WTC11 (cell line): ENCODE results near the gene FLT1. TPM values are rescaled to one million over a fixed set of nuclear protein-coding genes. Genes with fewer than 3 reads are reported as not detected.

Experiments used
- ATAC-seq: fragments of 200-7000 bp; cut with Tn5 transposase; 2 replicates; pipeline ENCODE4 v1.10.0; 2021; ENCODE audit warnings: mild to moderate bottlenecking, moderate library complexity
- CTCF ChIA-PET: fragments of 300-600 bp; sonication (Branson Sonifier 250); formaldehyde crosslinking; loops from one replicate; lab custom pipeline; 2021; ENCODE audit warnings: antibody characterized with exemption; lab: Charles Lee
- POLR2A ChIA-PET: fragments of 350-600 bp; sonication (Branson Sonifier 250); formaldehyde crosslinking; loops from one replicate; lab custom pipeline; 2021; ENCODE audit warnings: antibody characterized with exemption; lab: Charles Lee
- DNase-seq: peaks from one replicate; pipeline ENCODE4 v3.0.0; 2021; ENCODE audit warnings: low spot score
- H3K27ac Mint-ChIP-seq: 2 replicates; pipeline ENCODE4 v1.8.0; 2021; ENCODE audit warnings: mixed read lengths
- H3K27me3 Mint-ChIP-seq: 2 replicates; pipeline ENCODE4 v1.8.0; 2021; ENCODE audit warnings: low read depth, mild to moderate bottlenecking, moderate library complexity, mixed read lengths
- H3K36me3 Mint-ChIP-seq: 2 replicates; pipeline ENCODE4 v1.8.0; 2021; ENCODE audit warnings: mixed read lengths
- H3K4me1 Mint-ChIP-seq: 2 replicates; pipeline ENCODE4 v1.8.0; 2022; ENCODE audit warnings: mixed read lengths
- H3K4me3 Mint-ChIP-seq: 2 replicates; pipeline ENCODE4 v1.8.0; 2021; ENCODE audit warnings: mild to moderate bottlenecking, moderate library complexity, mixed read lengths
- H3K9me3 Mint-ChIP-seq: 2 replicates; pipeline ENCODE4 v1.8.0; 2021; ENCODE audit warnings: mixed read lengths
- ARID4B ChIP-seq: sonication (generic); formaldehyde crosslinking; IDR thresholded peaks from 2 replicates; pipeline ENCODE4 v1.8.0; 2023; ENCODE audit warnings: missing genetic modification reagents, mild to moderate bottlenecking, borderline replicate concordance
- CTCF ChIP-seq: fragments of 200-600 bp; IDR thresholded peaks from 2 replicates; pipeline ENCODE4 v1.8.0; 2022; ENCODE audit warnings: antibody characterized with exemption
- GABPB1 ChIP-seq: sonication (generic); formaldehyde crosslinking; IDR thresholded peaks from 2 replicates; pipeline ENCODE4 v1.8.1; 2023; ENCODE audit warnings: mild to moderate bottlenecking, missing genetic modification reagents
- GRHL2 ChIP-seq: fragments of 250-450 bp; sonication (Bioruptor Pico); IDR thresholded peaks from 2 replicates; pipeline ENCODE4 v1.8.0; 2022; ENCODE audit warnings: mild to moderate bottlenecking, moderate library complexity; ENCODE audit not compliant: insufficient replicate concordance, severe bottlenecking
- HMGXB4 ChIP-seq: sonication (generic); formaldehyde crosslinking; IDR thresholded peaks from 2 replicates; pipeline ENCODE4 v1.8.1; 2023; ENCODE audit warnings: mild to moderate bottlenecking, moderate library complexity, missing genetic modification reagents
- JAZF1 ChIP-seq: fragments of 250-450 bp; sonication (Bioruptor Pico); IDR thresholded peaks from 2 replicates; pipeline ENCODE4 v1.9.0; 2021; ENCODE audit warnings: moderate library complexity, mild to moderate bottlenecking, inconsistent platforms
- MXD4 ChIP-seq: fragments of 250-450 bp; sonication (Bioruptor Pico); IDR thresholded peaks from 2 replicates; pipeline ENCODE4 v1.8.0; 2021; ENCODE audit warnings: mild to moderate bottlenecking, moderate library complexity, borderline replicate concordance
- PRRX2 ChIP-seq: fragments of 250-450 bp; sonication (Bioruptor Pico); IDR thresholded peaks from 2 replicates; pipeline ENCODE4 v1.8.0; 2021; ENCODE audit warnings: mild to moderate bottlenecking
- TP53 ChIP-seq: sonication (generic); formaldehyde crosslinking; IDR thresholded peaks from 2 replicates; pipeline ENCODE4 v1.8.1; 2023; ENCODE audit warnings: mild to moderate bottlenecking, missing genetic modification reagents
- ZBTB21 ChIP-seq: sonication (generic); formaldehyde crosslinking; IDR thresholded peaks from 2 replicates; pipeline ENCODE4 v1.8.1; 2023; ENCODE audit warnings: mild to moderate bottlenecking, missing genetic modification reagents, borderline replicate concordance
- ZNF423 ChIP-seq: fragments of 250-450 bp; sonication (Bioruptor Pico); IDR thresholded peaks from 2 replicates; pipeline ENCODE4 v2.1.2; 2022; ENCODE audit warnings: mild to moderate bottlenecking, moderate library complexity
- total RNA-seq: library from RNA; stranded (reverse); gene quantifications from 3 replicates; pipeline ENCODE4 v1.2.3, GENCODE V29; 2021
- TF ChIP-seq, protein P1 (sequence below): sonication (generic); formaldehyde crosslinking; IDR thresholded peaks from 2 replicates; pipeline ENCODE4 v1.8.1; 2023; ENCODE audit warnings: mild to moderate bottlenecking, missing genetic modification reagents
- TF ChIP-seq, protein P2 (sequence below): fragments of 250-450 bp; sonication (Bioruptor Pico); IDR thresholded peaks from 2 replicates; pipeline ENCODE4 v1.9.0; 2021; ENCODE audit warnings: mild to moderate bottlenecking

The FLT1 gene
- total RNA-seq, 1 experiment from 2014 or later = 66.3 TPM

DNA sequence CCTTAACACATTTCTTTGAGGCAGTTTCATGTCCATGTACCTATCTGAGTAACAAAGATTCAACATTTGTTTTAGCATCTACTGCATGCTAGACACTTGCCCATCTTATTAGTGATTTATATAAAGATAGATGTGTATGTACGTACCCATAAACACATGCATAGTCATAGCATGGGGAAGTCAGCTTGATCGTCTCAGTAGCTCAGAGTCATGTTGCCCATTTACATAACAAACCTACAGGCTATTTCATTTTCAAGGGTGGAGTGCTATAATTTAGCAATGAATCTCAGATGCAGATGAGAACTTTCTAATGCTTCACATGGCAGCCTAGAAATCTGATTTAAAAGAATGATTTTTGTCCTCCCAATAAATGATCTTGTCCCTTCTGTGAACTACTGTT lies 23.5 kb downstream of the FLT1 start (continued):
- TF ChIP-seq ZNF423 (no peak), ZBTB21 (CRISPR knock-in tag) (no peak), PRRX2 (CRISPR knock-in tag) (no peak), GABPB1 (CRISPR knock-in tag) (no peak), TP53 (CRISPR knock-in tag) (no peak), ARID4B (CRISPR knock-in tag) (no peak), MXD4 (no peak), CTCF (no peak), GRHL2 (no peak), JAZF1 (CRISPR knock-in tag) (no peak)
- TF ChIP-seq, protein P1, sequence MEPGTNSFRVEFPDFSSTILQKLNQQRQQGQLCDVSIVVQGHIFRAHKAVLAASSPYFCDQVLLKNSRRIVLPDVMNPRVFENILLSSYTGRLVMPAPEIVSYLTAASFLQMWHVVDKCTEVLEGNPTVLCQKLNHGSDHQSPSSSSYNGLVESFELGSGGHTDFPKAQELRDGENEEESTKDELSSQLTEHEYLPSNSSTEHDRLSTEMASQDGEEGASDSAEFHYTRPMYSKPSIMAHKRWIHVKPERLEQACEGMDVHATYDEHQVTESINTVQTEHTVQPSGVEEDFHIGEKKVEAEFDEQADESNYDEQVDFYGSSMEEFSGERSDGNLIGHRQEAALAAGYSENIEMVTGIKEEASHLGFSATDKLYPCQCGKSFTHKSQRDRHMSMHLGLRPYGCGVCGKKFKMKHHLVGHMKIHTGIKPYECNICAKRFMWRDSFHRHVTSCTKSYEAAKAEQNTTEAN (CRISPR knock-in tag) = no peak

DNA sequence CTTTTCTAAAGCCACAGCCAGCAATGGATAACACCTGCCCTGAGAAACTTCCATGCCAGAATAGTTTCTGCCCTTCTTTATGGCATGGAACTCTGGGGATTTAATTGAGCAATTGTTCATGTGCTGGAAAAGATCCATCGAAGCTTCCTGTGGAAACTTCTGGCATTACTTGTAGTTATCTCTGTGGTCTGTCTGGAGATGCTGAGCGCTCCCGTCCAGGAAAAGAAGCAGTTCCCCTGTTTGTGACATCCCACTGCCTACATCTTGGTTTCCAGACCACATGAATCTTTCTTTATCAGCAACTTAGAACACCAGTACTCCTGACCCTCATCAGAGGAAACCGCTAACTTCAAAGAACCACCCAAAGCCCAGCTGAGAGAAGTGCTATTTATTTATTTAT lies 24.6 kb downstream of the FLT1 start:
- ChIA-PET CTCF (no interaction called here), POLR2A (no interaction called here)
- TF ChIP-seq, protein P2, sequence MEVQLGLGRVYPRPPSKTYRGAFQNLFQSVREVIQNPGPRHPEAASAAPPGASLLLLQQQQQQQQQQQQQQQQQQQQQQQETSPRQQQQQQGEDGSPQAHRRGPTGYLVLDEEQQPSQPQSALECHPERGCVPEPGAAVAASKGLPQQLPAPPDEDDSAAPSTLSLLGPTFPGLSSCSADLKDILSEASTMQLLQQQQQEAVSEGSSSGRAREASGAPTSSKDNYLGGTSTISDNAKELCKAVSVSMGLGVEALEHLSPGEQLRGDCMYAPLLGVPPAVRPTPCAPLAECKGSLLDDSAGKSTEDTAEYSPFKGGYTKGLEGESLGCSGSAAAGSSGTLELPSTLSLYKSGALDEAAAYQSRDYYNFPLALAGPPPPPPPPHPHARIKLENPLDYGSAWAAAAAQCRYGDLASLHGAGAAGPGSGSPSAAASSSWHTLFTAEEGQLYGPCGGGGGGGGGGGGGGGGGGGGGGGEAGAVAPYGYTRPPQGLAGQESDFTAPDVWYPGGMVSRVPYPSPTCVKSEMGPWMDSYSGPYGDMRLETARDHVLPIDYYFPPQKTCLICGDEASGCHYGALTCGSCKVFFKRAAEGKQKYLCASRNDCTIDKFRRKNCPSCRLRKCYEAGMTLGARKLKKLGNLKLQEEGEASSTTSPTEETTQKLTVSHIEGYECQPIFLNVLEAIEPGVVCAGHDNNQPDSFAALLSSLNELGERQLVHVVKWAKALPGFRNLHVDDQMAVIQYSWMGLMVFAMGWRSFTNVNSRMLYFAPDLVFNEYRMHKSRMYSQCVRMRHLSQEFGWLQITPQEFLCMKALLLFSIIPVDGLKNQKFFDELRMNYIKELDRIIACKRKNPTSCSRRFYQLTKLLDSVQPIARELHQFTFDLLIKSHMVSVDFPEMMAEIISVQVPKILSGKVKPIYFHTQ (CRISPR knock-in tag) = no peak
- TF ChIP-seq HMGXB4 (CRISPR knock-in tag) (no peak), ARID4B (CRISPR knock-in tag) (no peak)
- DNase-seq (no peak), ATAC-seq (no peak)
- Mint-ChIP-seq H3K9me3 (peaks cover 11% of the 10 kb centered on the region), H3K36me3 (peaks cover 43% of the 10 kb centered on the region), H3K4me1 (peaks cover 54% of the 10 kb centered on the region), H3K4me3 (no peak overlapping the region), H3K27ac (peak overlapping the region; percentile 78), H3K27me3 (no peaks in the 10 kb centered on the region)
